NCI-H187 (cell line): ENCODE measurements around the gene TCP11L2.
A peak's percentile ranks its signal among the peaks of the same experiment; 100 is the strongest.
"Not testable (repeated sequence)": the region's sequence is repeated elsewhere in the genome, so short reads cannot be mapped to it uniquely, and the experiment has no call there.

Experiments used
- DNase-seq, 2 experiments: peaks; one replicate each; lab custom pipeline; 2025; lab: John Stamatoyannopoulos, UW

TCP11L2 gene

GRCh38 chr12:106284358-106285105 lies 18.0 kb upstream of the TCP11L2 start:
- DNase-seq, result no peak

- no peak for DNase-seq
Measured at GRCh38 chr12:106285982-106286381, 16.6 kb upstream of the TCP11L2 start.

- not testable (repeated sequence) for DNase-seq
Measured at GRCh38 chr12:106286576-106287162, 15.9 kb upstream of the TCP11L2 start.

GRCh38 chr12:106287364-106287763 lies 15.2 kb upstream of the TCP11L2 start:
- DNase-seq, result no peak

- DNase-seq, result no peak
Measured at GRCh38 chr12:106288101-106288493, 14.4 kb upstream of the TCP11L2 start.

GRCh38 chr12:106288494-106289195 lies 13.9 kb upstream of the TCP11L2 start:
- no peak for DNase-seq

GRCh38 chr12:106289196-106289681 lies 13.3 kb upstream of the TCP11L2 start:
- DNase-seq, result no peak

GRCh38 chr12:106290666-106291065 lies 11.9 kb upstream of the TCP11L2 start:
- DNase-seq, result no peak

- no peak for DNase-seq
Measured at GRCh38 chr12:106291342-106291741, 11.2 kb upstream of the TCP11L2 start.

- no peak for DNase-seq
Measured at GRCh38 chr12:106292339-106292738, 10.2 kb upstream of the TCP11L2 start.

- DNase-seq, result no peak
Measured at GRCh38 chr12:106296179-106296877, 6.2 kb upstream of the TCP11L2 start.

GRCh38 chr12:106297075-106297474 lies 5.5 kb upstream of the TCP11L2 start:
- no peak for DNase-seq

GRCh38 chr12:106297681-106298080 lies 4.9 kb upstream of the TCP11L2 start:
- DNase-seq, result no peak

- DNase-seq, result no peak
Measured at GRCh38 chr12:106299202-106299774, 3.2 kb upstream of the TCP11L2 start.

- DNase-seq, result no peak
Measured at GRCh38 chr12:106300761-106301160, 1.8 kb upstream of the TCP11L2 start.

- no peak for DNase-seq
Measured at GRCh38 chr12:106301241-106301610, 1.3 kb upstream of the TCP11L2 start.

- peak in 1 of 2 experiments; percentile 25 for DNase-seq
Measured at GRCh38 chr12:106301611-106302321, 767 bp upstream of the TCP11L2 start.

GRCh38 chr12:106303202-106303820 lies 778 bp downstream of the TCP11L2 start:
- DNase-seq, result peak; percentile 39 to 60

GRCh38 chr12:106304001-106304421 lies 1.5 kb downstream of the TCP11L2 start:
- DNase-seq, result peak in 1 of 2 experiments; percentile 53

GRCh38 chr12:106304797-106305196 lies 2.3 kb downstream of the TCP11L2 start:
- no peak for DNase-seq

- DNase-seq, result no peak
Measured at GRCh38 chr12:106305376-106305775, 2.8 kb downstream of the TCP11L2 start.
